ENCODE results near the gene ZFP92. TPM values are rescaled to one million over a fixed set of nuclear protein-coding genes. Genes with fewer than 3 reads are reported as not detected.

The ZFP92 gene
- total RNA-seq, 2 donors from 2014 or later = 2.0 to 2.8 TPM

DNA sequence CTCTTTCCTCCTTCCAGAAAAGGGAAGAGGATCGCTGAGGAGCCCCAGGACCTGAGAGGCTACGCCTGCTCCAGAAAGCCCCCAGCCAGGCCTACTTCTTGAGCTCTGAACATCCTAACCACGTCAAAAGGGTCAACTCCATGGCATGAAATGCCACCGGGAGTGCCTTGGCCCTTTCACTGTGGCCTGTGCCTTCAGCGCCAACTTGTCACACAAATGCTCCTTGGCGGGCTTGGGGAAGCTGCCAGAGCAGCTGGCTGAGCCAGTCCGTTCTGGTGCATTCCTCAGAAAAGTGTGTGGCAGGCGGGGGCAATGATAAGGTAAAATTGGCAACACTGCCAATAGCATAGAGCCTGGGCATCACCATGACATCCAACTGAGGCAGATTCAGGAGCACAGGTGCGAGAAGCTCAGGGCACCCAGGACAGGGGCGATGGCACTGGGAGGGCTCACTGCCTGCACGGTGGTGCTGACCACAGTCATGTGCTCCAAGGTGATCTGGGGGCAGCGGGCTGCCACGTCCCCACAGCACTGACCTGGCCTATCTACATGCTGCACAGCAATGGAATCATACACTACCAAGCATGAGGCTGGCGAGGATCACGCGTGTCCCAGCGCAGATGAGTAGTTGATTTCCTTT lies 46.7 kb downstream of the ZFP92 start:
- Mint-ChIP-seq H3K36me3 (ENCODE audit: low read depth) (peaks cover 53% of the 10 kb centered on the region), H3K9me3 (no peaks in the 10 kb centered on the region), H3K27me3 (no peaks in the 10 kb centered on the region), H3K27ac (no peak overlapping the region), H3K4me1 (no peaks in the 10 kb centered on the region), H3K4me3 (no peak overlapping the region)
- no peak for ATAC-seq (replicated peaks)

DNA sequence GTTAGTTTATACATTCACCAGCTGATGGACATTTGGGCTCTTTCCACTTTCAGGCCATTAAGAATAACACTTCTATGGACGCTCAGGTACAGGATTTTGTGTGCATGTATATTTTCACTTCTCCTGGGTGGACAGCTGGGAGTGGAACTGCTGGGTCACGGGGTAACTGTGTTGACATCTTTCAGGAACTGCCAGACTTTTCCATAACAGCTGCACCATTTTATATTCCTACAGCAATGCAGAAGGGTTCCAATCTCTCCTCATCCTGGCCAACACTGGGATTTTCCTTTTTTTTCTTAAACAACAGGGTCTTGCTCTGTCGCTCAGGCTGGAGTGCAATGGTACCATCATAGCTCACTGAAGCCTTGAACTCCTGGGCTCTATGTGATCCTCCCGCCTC lies 47.2 kb downstream of the ZFP92 start:
- Mint-ChIP-seq H3K36me3 (ENCODE audit: low read depth) (peaks cover 52% of the 10 kb centered on the region), H3K9me3 (no peaks in the 10 kb centered on the region), H3K27ac (no peak overlapping the region), H3K4me3 (no peak overlapping the region), H3K27me3 (no peaks in the 10 kb centered on the region), H3K4me1 (no peaks in the 10 kb centered on the region)
- no peak for ATAC-seq (replicated peaks)

DNA sequence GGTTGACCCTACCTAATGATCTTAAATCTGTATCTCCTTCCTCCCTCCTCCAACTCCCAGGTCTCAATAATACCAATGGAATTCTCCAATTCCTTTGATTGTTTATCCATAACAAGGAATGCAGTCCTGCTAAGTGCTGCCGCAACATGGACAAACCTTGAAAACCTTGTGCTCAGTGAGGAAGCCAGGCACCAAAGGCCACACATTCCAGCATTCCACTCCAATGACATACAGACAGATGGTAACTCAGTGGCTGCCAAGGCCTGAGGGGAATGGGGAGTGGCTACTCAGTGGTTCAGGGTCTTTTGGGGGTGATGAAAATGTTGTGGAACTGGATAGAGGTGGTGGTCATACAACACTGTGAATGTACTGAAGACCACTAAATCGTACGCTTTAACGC lies 48.7 kb downstream of the ZFP92 start:
- Mint-ChIP-seq H3K27ac (no peak overlapping the region), H3K9me3 (no peaks in the 10 kb centered on the region), H3K4me3 (no peak overlapping the region), H3K4me1 (no peaks in the 10 kb centered on the region), H3K27me3 (no peaks in the 10 kb centered on the region), H3K36me3 (ENCODE audit: low read depth) (peaks cover 53% of the 10 kb centered on the region)
- no peak for ATAC-seq (replicated peaks)

DNA sequence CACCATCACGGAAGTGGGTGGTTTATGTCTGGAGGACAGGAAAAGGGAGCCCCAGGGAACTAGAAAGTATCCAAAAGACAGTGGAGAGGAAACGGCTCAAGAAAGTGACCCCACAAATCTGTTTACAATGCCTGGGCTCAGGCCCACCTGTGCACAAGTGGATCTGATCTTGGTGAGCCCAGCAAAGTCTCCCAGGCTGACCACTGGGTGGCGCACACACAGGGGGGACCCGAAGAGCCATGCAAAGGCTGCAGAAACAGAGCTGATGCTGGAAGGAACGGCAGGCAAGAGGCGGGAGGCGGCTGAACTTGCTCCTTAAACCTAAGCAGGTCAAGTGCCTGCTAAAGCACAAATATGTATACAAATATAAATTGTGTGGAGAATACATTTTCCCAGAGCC lies 49.6 kb downstream of the ZFP92 start:
- Mint-ChIP-seq H3K4me3 (no peak overlapping the region), H3K4me1 (no peaks in the 10 kb centered on the region), H3K27ac (no peak overlapping the region), H3K36me3 (ENCODE audit: low read depth) (peaks cover 53% of the 10 kb centered on the region), H3K9me3 (no peaks in the 10 kb centered on the region), H3K27me3 (no peaks in the 10 kb centered on the region)
- ATAC-seq (replicated peaks) = peak; percentile 37

Other genes with a start within 250 kb of the ZFP92 start
- not detected for gene MAGEA1, start 232.2 kb upstream of the ZFP92 start, total RNA-seq
- not detected for gene PNMA6F, start 89.7 kb upstream of the ZFP92 start, total RNA-seq
- gene ZNF275, start 77.3 kb upstream of the ZFP92 start, total RNA-seq = 10 to 100 TPM; 16.6 to 20.8 TPM
- gene PNMA6E, start 10.1 kb upstream of the ZFP92 start, total RNA-seq = not detected
- 1 to 10 TPM; 2.5 TPM for gene TREX2, start 34.6 kb downstream of the ZFP92 start, total RNA-seq
- 10 to 100 TPM; 21.2 to 67.4 TPM for gene HAUS7, start 59.1 kb downstream of the ZFP92 start, total RNA-seq
- not detected for gene BGN, start 83.5 kb downstream of the ZFP92 start, total RNA-seq
- not detected for gene ATP2B3, start 106.2 kb downstream of the ZFP92 start, total RNA-seq
- 10 to 100 TPM in 1 of 2 donors, 1 to 10 TPM in 1; 9.1 to 26.4 TPM for gene CCNQ, start 187.7 kb downstream of the ZFP92 start, total RNA-seq
- under 1 TPM in 1 of 2 donors, not detected in 1; 0.13 TPM for gene DUSP9, start 235.7 kb downstream of the ZFP92 start, total RNA-seq

Data from activated T-helper 17 cell treated with anti-CD3 and anti-CD28 coated beads, Interleukin-2, amount 50 U/mL, for 72 hours (primary cell).